NCI-H187 (cell line): ENCODE results near the gene SPEN.

ENCODE experiments used
- DNase-seq, 2 experiments: peaks; one replicate each; lab custom pipeline; 2025; lab: John Stamatoyannopoulos, UW

SPEN gene

GRCh38 chr1:15985611-15986297 is 138.2 kb downstream of the SPEN start:
- no peak for DNase-seq

GRCh38 chr1:15988856-15989736 is 141.6 kb downstream of the SPEN start:
- DNase-seq = no peak

- DNase-seq = no peak
These were observed 142.3 kb downstream of the SPEN start for GRCh38 chr1:15989776-15990175.
